DMS153 treated with DMSO at 0.1 percent for 48 hours (cell line): Measurements from ENCODE around the gene WNT4.

Experiments used
- DNase-seq: peaks from one replicate; lab custom pipeline; 2025; ENCODE audit not compliant: unreplicated experiment; lab: John Stamatoyannopoulos, UW

WNT4 gene

DNA sequence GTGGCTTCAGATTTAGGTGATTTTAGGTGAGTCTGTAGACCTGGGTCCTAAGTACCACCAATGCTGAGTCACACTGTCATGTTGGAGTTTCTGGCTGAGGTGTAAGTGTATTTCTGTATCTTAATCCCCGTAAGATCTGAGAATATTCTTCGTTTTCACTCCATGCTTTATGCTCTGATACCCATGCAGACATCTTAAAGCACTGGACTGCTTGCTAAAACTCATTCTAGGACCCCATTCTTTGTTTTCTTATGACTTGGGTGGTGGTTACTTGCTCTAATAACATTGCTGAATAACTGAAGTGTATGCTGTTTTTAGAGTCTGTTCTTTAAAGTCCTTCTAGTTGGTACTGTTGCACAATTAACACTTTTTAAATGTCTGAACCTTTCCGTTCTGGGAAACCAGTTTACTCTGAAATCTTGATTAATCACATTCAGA lies 53.7 kb downstream of the WNT4 start:
- no peak for DNase-seq

GRCh38 chr1:22088331-22088730 lies 54.6 kb downstream of the WNT4 start:
- DNase-seq, result no peak

- no peak for DNase-seq
These were observed 62.7 kb downstream of the WNT4 start for GRCh38 chr1:22080191-22080590.

DNA sequence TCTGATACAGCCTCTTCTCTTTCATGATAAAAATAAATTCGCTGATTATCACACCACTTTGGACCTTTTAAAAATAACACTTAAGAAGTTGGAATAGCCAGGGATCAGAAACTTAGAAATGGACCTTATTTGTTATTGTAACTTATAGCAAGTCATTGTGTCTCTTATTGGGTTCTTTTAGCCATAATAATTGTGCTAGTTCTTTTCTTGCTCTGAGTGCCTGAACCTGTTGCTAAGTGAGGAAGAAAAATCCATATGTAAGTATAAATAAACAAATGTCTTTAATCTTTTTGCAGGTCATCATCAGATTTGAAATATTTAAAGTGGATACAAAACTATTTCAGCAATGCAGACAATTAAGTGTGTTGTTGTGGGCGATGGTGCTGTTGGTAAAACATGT lies 64.8 kb downstream of the WNT4 start:
- no peak for DNase-seq

- DNase-seq, result no peak
These were observed 65.2 kb downstream of the WNT4 start for GRCh38 chr1:22077728-22078127.

DNA sequence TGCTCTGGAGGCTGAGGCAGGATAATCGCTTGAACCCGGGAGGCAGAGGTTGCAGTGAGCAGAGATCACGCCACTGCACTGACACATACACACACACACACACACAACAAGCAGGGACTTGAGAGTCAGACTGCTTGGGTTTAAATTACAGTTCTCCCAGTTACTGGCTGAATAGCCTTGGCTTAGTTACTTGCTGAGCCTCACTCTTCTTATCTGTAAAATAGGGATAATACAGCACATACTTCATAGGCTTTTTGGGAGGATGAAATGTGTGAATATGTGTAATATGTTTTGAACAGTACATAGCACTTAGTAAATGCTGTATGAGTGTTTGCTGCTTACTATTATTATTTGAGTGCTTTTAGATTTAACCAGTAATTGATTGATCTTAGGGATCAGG lies 66.6 kb downstream of the WNT4 start:
- no peak for DNase-seq

- DNase-seq, result no peak
These were observed 67.2 kb downstream of the WNT4 start for GRCh38 chr1:22075718-22076117.

GRCh38 chr1:22074803-22075202 lies 68.1 kb downstream of the WNT4 start:
- DNase-seq, result no peak

DNA sequence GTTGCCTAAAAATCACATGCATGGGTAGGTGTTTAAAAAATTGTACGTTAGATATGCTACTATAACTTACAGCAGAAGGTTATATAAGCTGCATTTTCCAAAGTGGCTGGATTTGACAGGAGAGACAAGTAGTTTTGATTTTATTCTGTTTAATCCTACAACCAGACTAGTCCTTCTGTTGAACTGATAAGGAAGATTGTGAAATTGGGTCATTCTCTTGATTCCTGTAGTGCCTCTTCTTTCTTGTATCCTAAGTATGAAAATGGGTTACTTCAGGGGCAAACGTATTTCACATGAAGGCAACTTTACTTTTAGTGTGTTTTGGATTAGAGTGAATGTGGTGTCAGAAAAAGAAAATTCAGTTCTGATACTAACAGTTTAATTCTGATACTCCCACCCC lies 71.4 kb downstream of the WNT4 start:
- no peak for DNase-seq
